CD4-positive, alpha-beta T cell treated with Interleukin-4 for 1 hour (primary cell): ENCODE results near the gene POU2AF1.

ENCODE experiments used
- DNase-seq, 2 donors: peaks; one replicate each; pipeline ENCODE4 v3.0.0-alpha.2; 2020 to 2022

Gene POU2AF1

DNA sequence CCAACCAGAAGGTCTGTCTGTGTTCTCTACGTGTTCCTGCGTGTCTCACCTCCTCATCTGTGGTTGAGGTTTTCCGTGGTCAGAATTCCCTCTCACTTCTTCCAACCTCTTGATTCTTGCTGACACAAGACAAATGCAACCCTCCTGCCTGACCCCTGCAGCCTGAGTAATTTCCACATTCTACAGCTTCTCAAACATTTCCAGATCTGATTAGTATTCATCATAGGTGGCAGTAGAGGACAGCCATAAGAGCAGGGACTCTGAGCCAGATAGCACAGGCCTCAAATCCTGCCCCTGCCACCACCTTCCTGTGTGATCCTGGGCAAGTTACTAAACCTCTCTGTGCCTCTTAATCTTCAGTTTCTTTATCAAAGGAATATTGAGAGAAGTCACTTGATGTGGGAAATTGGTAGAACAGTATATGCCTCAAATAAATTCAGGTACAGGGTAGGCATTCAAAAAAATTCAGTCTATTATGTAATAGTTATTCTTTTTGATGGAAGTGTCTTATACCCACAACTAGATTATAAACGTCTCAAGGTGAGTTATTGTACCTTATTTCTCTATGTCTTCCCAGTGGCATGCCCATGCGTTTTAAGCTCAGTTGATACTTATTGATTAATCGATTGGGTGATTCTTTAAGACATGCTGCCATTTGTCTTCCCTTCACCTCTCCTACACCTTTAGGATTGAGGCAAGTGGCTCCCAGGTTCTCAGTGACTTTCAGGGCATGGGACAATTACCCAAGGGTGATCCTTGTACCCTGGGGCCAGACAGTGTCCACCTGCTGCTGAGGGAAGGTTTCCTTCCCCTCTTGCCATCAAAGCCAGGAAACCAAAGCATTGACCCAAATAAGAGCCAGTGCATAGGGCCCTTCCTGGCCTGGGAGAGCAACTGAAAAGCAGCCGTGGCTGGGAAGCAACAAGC, 19.6 kb downstream of the POU2AF1 start:
- no peak for DNase-seq

DNA sequence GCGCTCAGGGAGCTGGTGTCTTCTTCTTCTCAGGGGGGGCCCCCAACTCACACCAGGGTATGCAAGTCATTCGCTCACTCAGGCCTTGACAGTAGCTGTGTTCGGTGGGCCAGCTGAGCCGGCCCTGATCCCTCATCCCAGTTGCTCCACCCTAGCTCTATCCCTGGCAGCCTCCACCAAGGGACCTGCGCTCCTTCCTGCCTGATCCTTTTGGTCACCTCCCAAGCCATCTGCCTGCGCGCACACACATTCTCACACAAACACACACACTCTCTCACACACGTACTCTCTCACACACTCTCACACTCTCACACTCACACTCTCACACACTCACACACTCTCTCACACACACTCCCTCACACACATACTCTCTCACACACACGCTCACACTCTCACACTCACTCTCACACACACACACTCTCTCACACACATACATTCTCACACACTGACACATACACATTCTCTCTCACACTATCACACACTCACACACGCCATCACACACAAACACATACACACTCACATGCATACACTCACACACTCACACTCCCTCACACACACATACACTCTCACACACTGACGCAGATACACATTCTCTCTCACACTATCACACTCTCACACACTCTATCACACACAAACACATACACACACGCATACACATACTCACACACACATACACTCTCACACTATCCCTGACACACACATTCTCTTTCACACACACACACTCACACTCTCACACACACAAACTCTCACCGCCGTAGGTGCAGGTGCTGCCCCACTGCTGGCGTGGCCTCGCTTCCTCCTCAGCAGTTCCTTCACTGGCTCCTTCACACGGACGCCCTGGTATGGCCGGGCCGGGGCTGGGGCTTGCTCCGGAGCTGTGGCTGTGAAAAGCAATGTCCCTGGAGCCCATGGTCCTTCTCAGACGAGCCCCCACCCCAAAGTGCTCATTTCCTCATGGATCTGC, 20.8 kb downstream of the POU2AF1 start:
- DNase-seq = no peak

DNA sequence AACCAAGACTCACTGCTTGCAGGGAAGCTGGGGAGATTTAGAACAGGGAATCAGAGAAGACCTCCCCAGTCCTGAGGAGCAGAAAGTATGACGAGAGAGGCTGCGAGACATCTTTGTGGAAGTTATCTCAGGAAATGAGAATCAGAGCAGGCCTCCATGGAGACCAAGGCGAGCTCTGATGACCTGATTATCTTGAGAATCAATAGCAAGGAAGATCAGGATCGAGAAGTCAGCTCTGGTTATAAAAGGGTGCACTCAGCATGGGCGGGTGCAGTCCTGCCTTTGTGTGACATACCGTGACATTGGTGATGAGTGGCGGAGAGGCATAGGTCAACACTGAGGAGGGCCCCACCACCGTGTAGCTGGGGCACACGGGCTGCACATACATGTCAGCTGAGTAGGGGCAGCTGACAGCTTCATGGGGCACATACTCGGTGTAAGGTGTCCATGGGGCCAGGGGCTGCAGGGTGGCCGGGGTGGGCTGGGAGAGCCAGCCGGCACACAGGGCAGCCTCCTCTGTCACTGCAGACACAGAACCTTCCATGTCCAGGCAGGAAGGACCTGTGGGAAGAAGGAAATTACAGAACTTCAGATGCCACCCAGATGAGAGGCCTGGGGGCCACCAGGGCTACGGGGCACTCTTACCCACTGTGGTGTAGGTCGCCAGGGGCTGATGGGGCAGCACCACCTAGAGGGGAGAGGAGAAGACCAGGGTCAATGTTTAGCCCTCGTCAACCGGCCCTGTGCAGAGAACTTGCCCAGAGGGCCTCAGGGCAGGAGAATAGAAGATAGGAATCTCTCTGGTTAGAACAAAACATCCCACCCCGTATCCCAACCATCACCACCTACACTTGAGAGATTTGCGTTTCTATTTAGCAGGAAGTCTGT, 21.7 kb downstream of the POU2AF1 start:
- no peak for DNase-seq

DNA sequence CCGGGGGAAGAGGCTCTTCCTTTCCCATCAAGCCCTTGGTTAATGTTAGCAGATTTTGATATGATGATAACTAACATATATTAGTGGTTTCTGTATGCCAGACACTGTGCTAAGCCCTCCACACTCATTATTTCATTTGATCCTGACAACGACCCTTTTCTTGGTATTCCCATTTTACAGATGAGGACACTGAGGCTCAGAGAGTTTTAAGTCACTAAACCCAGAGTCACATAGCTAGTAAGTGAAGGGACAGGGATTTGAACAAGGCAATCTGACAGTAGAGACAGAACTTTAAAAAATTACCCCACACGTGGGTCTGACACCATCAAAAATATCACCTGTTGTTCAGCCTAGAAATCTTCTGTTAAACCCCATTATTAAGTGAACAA, 22.4 kb downstream of the POU2AF1 start:
- no peak for DNase-seq

DNA sequence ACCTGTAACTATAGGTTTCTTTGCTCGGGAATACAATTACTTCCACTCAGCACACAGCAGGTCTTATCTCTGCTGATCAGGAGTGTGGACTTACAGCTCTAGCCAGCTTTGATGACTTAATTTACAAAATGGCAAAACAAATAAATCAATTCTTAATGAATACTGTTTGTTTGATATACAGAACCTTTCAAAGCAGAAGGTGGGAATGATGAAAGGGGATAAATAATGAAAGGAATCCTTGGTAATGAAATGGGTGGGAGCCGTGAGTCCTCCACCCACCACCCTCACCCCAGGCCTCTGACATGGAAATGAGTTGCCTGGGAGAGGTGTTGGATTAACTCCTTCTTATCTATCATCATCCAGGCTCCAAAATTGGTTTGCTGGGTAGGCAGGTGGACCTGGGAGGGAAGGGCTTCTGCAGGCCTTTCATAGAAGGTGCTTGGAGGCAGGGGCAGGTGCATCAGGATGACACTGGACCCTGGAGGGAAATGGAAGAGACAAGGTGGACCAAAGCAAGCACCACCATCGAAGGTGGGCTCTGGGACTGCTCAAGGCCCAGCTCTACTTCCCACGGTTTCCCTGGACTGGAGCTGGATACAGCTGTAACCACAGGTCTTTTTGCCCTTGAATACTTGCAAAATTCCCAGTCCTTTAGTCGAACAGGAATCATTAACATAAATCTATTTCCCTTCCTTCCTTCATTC, 23.0 kb downstream of the POU2AF1 start:
- DNase-seq = no peak

- no peak for DNase-seq
Observed at GRCh38 chr11:111355101-111355500, 24.0 kb downstream of the POU2AF1 start.

DNA sequence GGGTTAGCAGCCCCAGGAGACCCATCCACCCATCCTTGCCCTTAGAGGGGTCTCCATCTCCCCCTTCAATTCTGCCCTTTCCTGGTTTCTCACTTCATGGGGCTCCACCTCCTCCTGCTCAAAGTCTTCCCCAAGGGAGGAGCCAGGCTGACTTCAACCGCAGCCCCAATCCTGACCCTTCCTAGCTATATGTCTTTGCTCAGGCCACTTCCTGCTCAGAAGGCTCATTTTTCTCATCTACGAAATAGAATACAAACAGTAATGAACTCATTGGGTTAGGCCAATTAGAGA, 24.5 kb downstream of the POU2AF1 start:
- no peak for DNase-seq

- DNase-seq = no peak
Observed at GRCh38 chr11:111353776-111354600, 25.1 kb downstream of the POU2AF1 start.

DNA sequence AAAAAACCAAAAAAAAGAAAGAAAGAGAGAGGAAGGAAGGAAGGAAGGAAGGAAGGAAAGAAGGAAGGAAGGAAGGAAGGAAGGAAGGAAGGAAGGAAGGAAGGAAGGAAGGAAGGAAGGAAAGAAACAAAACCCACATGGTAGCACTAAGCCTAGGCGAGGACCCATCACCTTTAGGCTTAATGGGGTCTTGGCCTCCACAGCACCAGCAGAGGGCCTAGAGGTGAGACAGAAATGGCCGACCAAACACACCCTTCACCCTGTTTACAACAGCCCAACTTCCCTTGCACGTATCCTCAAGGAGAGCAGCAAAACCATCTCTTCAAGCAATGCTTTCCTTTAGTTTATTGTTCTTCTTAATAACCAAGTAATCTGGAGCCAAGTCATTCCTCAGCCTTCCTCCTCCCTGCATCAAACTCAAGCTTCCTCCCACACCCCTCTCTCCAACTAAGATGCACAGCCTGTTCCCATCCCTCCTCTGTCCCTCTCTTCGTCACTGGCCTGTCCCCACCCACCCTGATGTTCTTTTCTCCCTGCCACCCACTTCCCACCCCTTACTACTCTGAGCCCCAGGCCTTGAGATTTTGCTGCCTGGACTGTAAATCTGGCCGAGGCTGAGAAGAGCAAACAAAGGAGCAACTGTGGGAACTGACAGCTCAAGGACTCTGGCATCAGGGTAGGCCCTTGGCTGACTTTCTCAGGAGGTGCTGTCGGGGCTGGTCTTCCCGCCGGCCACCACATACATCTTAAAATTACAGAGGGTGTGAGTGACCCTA, 26.0 kb downstream of the POU2AF1 start:
- DNase-seq = no peak

- DNase-seq = no peak
Observed at GRCh38 chr11:111352231-111352746, 26.8 kb downstream of the POU2AF1 start.

GRCh38 chr11:111351374-111352055, 27.6 kb downstream of the POU2AF1 start:
- no peak for DNase-seq

- no peak for DNase-seq
Observed at GRCh38 chr11:111350811-111351210, 28.3 kb downstream of the POU2AF1 start.

DNA sequence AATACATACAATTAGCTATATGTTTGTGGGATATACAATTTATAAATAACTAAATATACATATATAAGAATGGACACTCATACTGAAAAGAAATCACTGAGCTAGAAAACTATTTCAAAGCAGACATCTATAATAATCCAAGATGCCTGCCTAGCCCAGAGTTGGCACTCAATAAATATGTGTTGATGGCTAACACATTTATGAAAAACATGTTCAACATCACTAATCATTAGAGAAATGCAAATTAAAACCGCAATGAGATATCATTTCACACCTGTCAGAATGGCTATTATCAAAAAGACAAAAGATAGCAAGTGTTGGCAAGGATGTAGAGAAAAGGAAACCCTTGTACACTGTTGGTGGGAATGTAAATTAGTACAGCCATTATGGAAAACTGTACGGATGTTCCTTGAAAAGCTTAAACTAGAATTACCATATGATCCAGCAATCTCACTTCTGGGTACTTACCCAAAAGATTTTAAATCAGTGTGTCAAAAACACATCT, 29.8 kb downstream of the POU2AF1 start:
- no peak for DNase-seq

GRCh38 chr11:111348147-111348546, 30.9 kb downstream of the POU2AF1 start:
- DNase-seq = no peak

- DNase-seq = no peak
Observed at GRCh38 chr11:111347723-111348115, 31.4 kb downstream of the POU2AF1 start.

DNA sequence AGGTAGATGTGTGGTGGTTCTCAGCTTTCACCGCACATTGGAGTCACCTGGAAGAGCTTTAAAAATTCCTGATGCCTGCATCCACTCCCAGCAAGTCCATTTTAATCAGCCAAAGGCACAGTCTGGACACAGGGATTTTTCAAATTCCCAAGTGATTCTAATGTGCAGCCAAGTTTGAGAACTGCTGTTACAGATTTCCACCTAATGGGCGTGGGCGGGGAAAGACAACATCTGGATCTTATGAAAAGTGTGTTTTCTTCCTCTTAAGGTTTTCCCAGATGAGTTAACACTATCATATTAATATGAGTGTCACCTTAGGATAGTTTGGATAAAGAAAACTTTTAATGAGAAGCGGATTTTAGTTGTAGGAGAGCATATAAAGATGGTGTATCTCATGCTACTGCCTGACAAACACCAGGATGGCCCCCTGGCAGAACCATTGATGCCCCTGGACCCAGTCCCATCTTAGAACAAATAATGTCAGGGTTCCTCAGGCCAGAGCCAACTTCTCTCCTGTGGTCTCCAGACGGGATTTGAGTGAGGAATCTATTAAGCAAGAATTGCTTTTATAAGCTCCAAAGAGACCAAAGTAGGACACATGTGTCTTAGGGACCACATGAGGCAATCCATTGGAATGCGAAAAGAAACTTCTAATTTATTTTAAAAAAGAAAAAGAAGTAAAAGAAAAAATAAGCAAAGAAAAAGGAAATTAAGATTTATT, 31.9 kb downstream of the POU2AF1 start:
- no peak for DNase-seq

DNA sequence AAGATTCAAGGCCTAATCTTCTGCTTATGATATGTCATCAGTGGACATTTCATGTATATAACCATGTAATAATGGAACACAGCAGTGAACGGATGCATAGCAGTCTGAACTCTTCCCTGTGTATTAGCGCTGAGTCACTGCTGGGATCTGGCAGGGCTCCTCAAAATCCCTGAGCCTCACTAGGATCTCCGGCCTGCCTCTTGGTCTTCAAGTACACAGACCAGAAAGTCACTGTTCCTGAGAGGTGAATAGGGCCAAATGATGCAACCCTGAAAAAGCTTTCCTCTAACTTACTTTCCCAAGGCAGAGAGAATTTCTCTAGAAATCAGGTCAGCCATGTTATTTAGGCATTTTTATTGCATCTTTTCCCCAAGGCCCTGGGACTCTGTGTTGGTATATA, 35.0 kb downstream of the POU2AF1 start:
- DNase-seq = no peak

- DNase-seq = no peak
Observed at GRCh38 chr11:111342329-111342728, 36.7 kb downstream of the POU2AF1 start.
